HEK293T (cell line): ENCODE results near the gene OTUD7B.

ENCODE experiments used
- CTCF ChIA-PET: fragments of 350-600 bp; formaldehyde crosslinking; extraction: SDS; loops from one replicate; lab custom pipeline; 2021; ENCODE audit warnings: antibody characterized with exemption, inconsistent platforms; lab: Yijun Ruan, JAX
- POLR2A ChIA-PET: fragments of 350-600 bp; formaldehyde crosslinking; extraction: SDS; loops from one replicate; lab custom pipeline; 2020; ENCODE audit warnings: antibody characterized with exemption, inconsistent platforms; lab: Yijun Ruan, JAX
- DNase-seq: peaks from one replicate; pipeline ENCODE4 v3.0.0; 2012; ENCODE audit warnings: mixed read lengths; ENCODE audit errors: extremely low spot score
- ARNT ChIP-seq: fragments of 450-650 bp; IDR thresholded peaks from 2 replicates; pipeline ENCODE4 v1.6.1; 2017; ENCODE audit warnings: mild to moderate bottlenecking
- BHLHE40 ChIP-seq: fragments of 450-650 bp; IDR thresholded peaks from 2 replicates; pipeline ENCODE4 v1.6.1; 2016; ENCODE audit warnings: mild to moderate bottlenecking, moderate library complexity, borderline replicate concordance
- CTBP1 ChIP-seq: fragments of 450-650 bp; IDR thresholded peaks from 2 replicates; pipeline ENCODE4 v1.6.1; 2016; ENCODE audit warnings: borderline replicate concordance
- ELF4 ChIP-seq: fragments of 450-650 bp; IDR thresholded peaks from 2 replicates; pipeline ENCODE4 v1.6.1; 2017; ENCODE audit warnings: antibody characterized with exemption
- FOXA1 ChIP-seq: fragments of 450-650 bp; IDR thresholded peaks from 2 replicates; pipeline ENCODE4 v1.6.1; 2016; ENCODE audit warnings: mild to moderate bottlenecking
- FOXK2 ChIP-seq: fragments of 450-650 bp; IDR thresholded peaks from 2 replicates; pipeline ENCODE4 v1.6.1; 2016; ENCODE audit warnings: mild to moderate bottlenecking
- FOXM1 ChIP-seq: fragments of 450-650 bp; IDR thresholded peaks from 2 replicates; pipeline ENCODE4 v1.6.1; 2017; ENCODE audit warnings: mild to moderate bottlenecking, borderline replicate concordance
- HDGF ChIP-seq: fragments of 450-650 bp; IDR thresholded peaks from 2 replicates; pipeline ENCODE4 v1.6.1; 2017; ENCODE audit warnings: antibody characterized with exemption, borderline replicate concordance
- L3MBTL2 ChIP-seq: fragments of 450-650 bp; conservative IDR thresholded peaks from 2 replicates; pipeline ENCODE4 v1.6.1; 2016; ENCODE audit warnings: mild to moderate bottlenecking
- LEF1 ChIP-seq: fragments of 450-650 bp; IDR thresholded peaks from 2 replicates; pipeline ENCODE4 v1.6.1; 2017; ENCODE audit warnings: mild to moderate bottlenecking, borderline replicate concordance
- NFRKB ChIP-seq: fragments of 450-650 bp; IDR thresholded peaks from 2 replicates; pipeline ENCODE4 v1.6.1; 2016; ENCODE audit warnings: mild to moderate bottlenecking, moderate library complexity
- PKNOX1 ChIP-seq: fragments of 450-650 bp; IDR thresholded peaks from 2 replicates; pipeline ENCODE4 v1.6.1; 2016
- SP1 ChIP-seq: fragments of 450-650 bp; IDR thresholded peaks from 2 replicates; pipeline ENCODE4 v1.6.1; 2017
- SUZ12 ChIP-seq: fragments of 450-650 bp; IDR thresholded peaks from 2 replicates; pipeline ENCODE4 v1.6.1; 2016; ENCODE audit warnings: mild to moderate bottlenecking
- TARDBP ChIP-seq: fragments of 450-650 bp; IDR thresholded peaks from 2 replicates; pipeline ENCODE4 v1.6.1; 2016
- ZNF384 ChIP-seq: fragments of 450-650 bp; IDR thresholded peaks from 2 replicates; pipeline ENCODE4 v1.6.1; 2016

Gene OTUD7B

GRCh38 chr1:150001415-150001814 is 9.1 kb downstream of the OTUD7B start:
- TF ChIP-seq FOXA1 (no peak), SUZ12 (no peak), BHLHE40 (no peak), PKNOX1 (no peak), SP1 (no peak), ZNF384 (no peak), LEF1 (no peak), L3MBTL2 (no peak), ARNT (no peak), ELF4 (no peak), HDGF (no peak), FOXK2 (no peak)
- no peak for DNase-seq
- POLR2A ChIA-PET = interaction anchor here (0.7 to 1.2 kb wide), 3 partner anchors 9 to 578 kb away, joined by 3 to 8 read pairs (median 3); partner anchors contain the start of genes MCL1 and OTUD7B
- CTCF ChIA-PET = no interaction called here

GRCh38 chr1:149997585-149998262 is 12.8 kb downstream of the OTUD7B start:
- POLR2A ChIA-PET = interaction anchor here (1.2 to 2.5 kb wide), 2 partner anchors 12 to 111 kb away, joined by 3 to 16 read pairs; partner anchors contain the start of gene OTUD7B
- TF ChIP-seq PKNOX1 (no peak), CTBP1 (no peak), FOXA1 (no peak), NFRKB (no peak), HDGF (no peak), ZNF384 (no peak), ELF4 (no peak), SP1 (no peak), ARNT (no peak), FOXM1 (no peak), BHLHE40 (no peak), LEF1 (no peak), FOXK2 (no peak), L3MBTL2 (no peak), TARDBP (no peak), SUZ12 (no peak)
- CTCF ChIA-PET = no interaction called here
- no peak for DNase-seq

DNA sequence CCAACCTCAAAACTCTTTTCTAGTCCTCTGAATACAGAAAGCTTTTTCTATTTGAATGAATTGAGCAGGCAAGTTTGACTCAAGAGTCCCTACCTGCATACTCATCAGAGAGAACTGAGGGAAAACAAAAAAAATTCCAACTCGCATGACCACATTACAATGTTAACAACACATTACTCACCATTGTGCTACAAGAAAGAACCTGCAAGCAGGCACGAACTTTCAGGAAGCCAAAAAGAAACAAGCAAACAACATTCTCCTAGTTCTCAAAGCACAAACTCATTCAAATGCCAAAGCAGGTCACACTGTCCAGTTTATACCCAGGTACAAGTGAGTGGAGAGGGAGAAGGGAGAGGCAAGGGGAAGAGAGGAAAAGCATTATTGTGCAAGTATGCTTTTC is 14.6 kb downstream of the OTUD7B start:
- CTCF ChIA-PET = no interaction called here

DNA sequence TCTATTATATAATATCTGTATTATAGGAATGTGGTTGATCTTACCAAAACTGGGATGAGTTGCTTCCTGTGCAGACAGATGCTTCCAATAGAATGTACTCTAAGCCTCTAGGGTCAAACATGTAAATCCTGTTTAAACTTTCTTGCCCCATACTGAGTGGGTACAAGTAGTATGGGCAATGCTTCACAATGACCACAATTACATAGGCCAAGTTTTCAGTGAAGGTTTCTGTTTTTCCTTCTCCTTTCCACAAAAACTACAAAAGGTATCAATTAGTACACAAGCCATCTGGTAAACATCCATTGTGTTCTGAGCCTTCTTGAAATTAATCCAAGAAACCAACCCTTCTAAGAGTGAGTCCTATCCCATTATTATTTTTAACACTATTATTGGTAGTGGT is 16.8 kb downstream of the OTUD7B start:
- POLR2A ChIA-PET = no interaction called here
- CTCF ChIA-PET = interaction anchor here (0.7 kb wide), 1 partner anchor 889 kb away, joined by 5 read pairs; no protein-coding TSS in a partner anchor

More for the DNA sequence above, 14.6 kb downstream of the OTUD7B start:
- POLR2A ChIA-PET = interaction anchor here (2.5 kb wide), 1 partner anchor 14 kb away, joined by 16 read pairs; the partner anchor contains the start of gene OTUD7B
- TF ChIP-seq L3MBTL2 (no peak), ELF4 (no peak), LEF1 (no peak), FOXK2 (no peak), PKNOX1 (no peak), BHLHE40 (no peak), NFRKB (no peak), FOXM1 (no peak)
- no peak for DNase-seq

DNA sequence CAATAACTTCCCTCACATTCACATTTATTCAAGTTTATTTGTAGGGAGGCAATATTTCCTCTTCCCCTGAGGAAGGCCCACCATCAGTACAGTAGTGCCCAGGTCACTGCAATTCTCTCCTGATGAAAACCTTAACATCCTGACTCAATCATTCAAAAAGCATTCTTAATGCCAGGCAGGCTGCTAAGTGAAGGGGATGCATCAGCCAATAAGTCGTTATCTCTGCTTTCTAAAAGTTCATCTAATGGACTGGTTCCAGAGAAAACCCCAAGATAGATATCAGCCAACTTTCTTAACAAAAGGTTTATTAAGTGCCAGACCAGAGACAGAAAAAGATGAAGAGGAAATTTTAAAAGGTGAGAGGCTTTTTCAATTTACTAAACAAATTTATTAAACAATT is 17.3 kb downstream of the OTUD7B start:
- DNase-seq = no peak
- no peak for TF ChIP-seq FOXM1
- no peak for TF ChIP-seq ZNF384
- TF ChIP-seq FOXK2 = no peak
- TF ChIP-seq TARDBP = no peak
- TF ChIP-seq SP1 = no peak
- TF ChIP-seq BHLHE40 = no peak
- no peak for TF ChIP-seq LEF1
- TF ChIP-seq SUZ12 = no peak
- no peak for TF ChIP-seq ELF4
- TF ChIP-seq PKNOX1 = no peak
- TF ChIP-seq HDGF = no peak
- TF ChIP-seq FOXA1 = no peak
- TF ChIP-seq L3MBTL2 = no peak
- no peak for TF ChIP-seq CTBP1
- TF ChIP-seq NFRKB = no peak
- no peak for TF ChIP-seq ARNT
- ChIA-PET CTCF (no interaction called here), POLR2A (no interaction called here)

More for the DNA sequence above, 16.8 kb downstream of the OTUD7B start:
- no peak for TF ChIP-seq L3MBTL2
- no peak for TF ChIP-seq SUZ12
- no peak for TF ChIP-seq TARDBP
- no peak for TF ChIP-seq ELF4
- no peak for TF ChIP-seq SP1
- no peak for TF ChIP-seq FOXK2
- no peak for DNase-seq
